Inflammatory macrophage treated with lipopolysaccharide for 4 hours (primary cell): ENCODE results near the gene ENTPD1.
"Not testable (repeated sequence)": the region's sequence is repeated elsewhere in the genome, so short reads cannot be mapped to it uniquely, and the experiment has no call there.

Experiments used
- DNase-seq: peaks from one replicate; pipeline ENCODE4 v3.0.0-alpha.2; 2020

The ENTPD1 gene

GRCh38 chr10:95867866-95868265 lies 111.9 kb downstream of the ENTPD1 start:
- no peak for DNase-seq

- no peak for DNase-seq
These were observed 116.3 kb downstream of the ENTPD1 start for GRCh38 chr10:95872158-95872711.

GRCh38 chr10:95873139-95873538 lies 117.2 kb downstream of the ENTPD1 start:
- DNase-seq, result no peak

- DNase-seq, result no peak
These were observed 117.7 kb downstream of the ENTPD1 start for GRCh38 chr10:95873651-95874050.

- DNase-seq, result not testable (repeated sequence)
These were observed 118.8 kb downstream of the ENTPD1 start for GRCh38 chr10:95874783-95875182.

GRCh38 chr10:95876756-95877155 lies 120.8 kb downstream of the ENTPD1 start:
- no peak for DNase-seq

GRCh38 chr10:95877881-95878280 lies 121.9 kb downstream of the ENTPD1 start:
- no peak for DNase-seq

- DNase-seq, result no peak
These were observed 124.7 kb downstream of the ENTPD1 start for GRCh38 chr10:95880704-95881103.

GRCh38 chr10:95881316-95881715 lies 125.4 kb downstream of the ENTPD1 start:
- DNase-seq, result no peak

GRCh38 chr10:95889830-95890229 lies 133.9 kb downstream of the ENTPD1 start:
- no peak for DNase-seq

GRCh38 chr10:95896071-95896850 lies 140.3 kb downstream of the ENTPD1 start:
- peak; percentile 70 for DNase-seq

- not testable (repeated sequence) for DNase-seq
These were observed 150.1 kb downstream of the ENTPD1 start for GRCh38 chr10:95905897-95906580.

- DNase-seq, result peak; percentile 45
These were observed 150.9 kb downstream of the ENTPD1 start for GRCh38 chr10:95906677-95907455.

- peak; percentile 65 for DNase-seq
These were observed 151.7 kb downstream of the ENTPD1 start, which contains the start of gene CC2D2B for GRCh38 chr10:95907456-95908253. TSS of gene CC2D2B (plus strand) at chr10:95907975. CDS start at chr10:95911324, 3,349 bp downstream.

GRCh38 chr10:95908450-95908849 lies 152.5 kb downstream of the ENTPD1 start:
- DNase-seq, result no peak

- no peak for DNase-seq
These were observed 153.6 kb downstream of the ENTPD1 start for GRCh38 chr10:95909561-95909960.

- DNase-seq, result not testable (repeated sequence)
These were observed 160.1 kb downstream of the ENTPD1 start for GRCh38 chr10:95916039-95916438.
